ENCODE results near the gene NLRP13. TPM values are rescaled to one million over a fixed set of nuclear protein-coding genes. Genes with fewer than 3 reads are reported as not detected.
"Not testable (repeated sequence)": the region's sequence is repeated elsewhere in the genome, so short reads cannot be mapped to it uniquely, and the experiment has no call there.

Gene NLRP13
- total and polyA plus RNA-seq, 2 of the 4 experiments (the other 2 are of a cell fraction), result not detected

DNA sequence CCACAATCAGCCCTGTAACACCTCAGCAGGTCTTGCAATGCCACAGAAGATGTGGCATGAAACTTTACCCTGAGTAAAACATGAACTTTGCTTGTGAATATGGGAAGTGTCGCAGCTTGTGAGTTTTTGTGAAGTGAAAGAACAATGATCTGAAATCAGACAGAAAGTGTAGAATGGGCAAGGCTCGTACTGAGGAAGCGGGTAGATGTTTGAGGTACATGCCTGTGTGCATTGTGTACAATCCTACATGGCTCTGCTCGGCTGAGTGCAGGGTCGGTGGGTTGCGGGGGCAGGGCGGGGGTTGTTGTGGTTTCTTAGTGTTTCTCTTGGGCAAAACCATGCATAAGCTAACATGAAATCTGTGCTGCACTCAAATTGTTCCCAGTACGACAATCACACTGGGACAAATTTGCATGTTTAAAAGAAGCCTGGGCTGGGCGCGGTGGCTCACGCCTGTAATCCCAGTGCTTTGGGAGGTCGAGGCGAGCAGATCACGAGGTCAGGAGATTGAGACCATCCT, 1.1 kb downstream of the NLRP13 start:
- H3K56ac ChIP-seq (ENCODE audit: extremely low read depth, insufficient read depth, low read length), result no peak overlapping the region
- ChIA-PET POLR2A (ENCODE audit: unreplicated experiment) (no interaction called here), CTCF (no interaction called here)
- H3K79me1 ChIP-seq (ENCODE audit: low read depth in 1 of 2, low read length in 2 of 2), result no peaks in the 10 kb centered on the region
- H4K91ac ChIP-seq (ENCODE audit: insufficient read depth, low read depth, low read length), result no peak overlapping the region
- no peaks in the 10 kb centered on the region for H3K9me1 ChIP-seq (ENCODE audit: insufficient read depth, low read length)
- H3K4ac ChIP-seq (ENCODE audit: low read depth, low read length), result no peak overlapping the region
- no peaks in the 10 kb centered on the region for H3K27me3 ChIP-seq (ENCODE audit: control insufficient read depth, insufficient read depth, low read length)
- no peak overlapping the region for H3K4me2 ChIP-seq (ENCODE audit: low read depth, low read length)
- no peak overlapping the region for H3K27ac ChIP-seq (ENCODE audit: insufficient read depth, low read length)
- no peak overlapping the region for H2BK20ac ChIP-seq (ENCODE audit: low read depth, low read length)
- H3K4me3 ChIP-seq (ENCODE audit: insufficient read depth, low read depth, low read length), result no peak overlapping the region
- TF ChIP-seq, protein P1, sequence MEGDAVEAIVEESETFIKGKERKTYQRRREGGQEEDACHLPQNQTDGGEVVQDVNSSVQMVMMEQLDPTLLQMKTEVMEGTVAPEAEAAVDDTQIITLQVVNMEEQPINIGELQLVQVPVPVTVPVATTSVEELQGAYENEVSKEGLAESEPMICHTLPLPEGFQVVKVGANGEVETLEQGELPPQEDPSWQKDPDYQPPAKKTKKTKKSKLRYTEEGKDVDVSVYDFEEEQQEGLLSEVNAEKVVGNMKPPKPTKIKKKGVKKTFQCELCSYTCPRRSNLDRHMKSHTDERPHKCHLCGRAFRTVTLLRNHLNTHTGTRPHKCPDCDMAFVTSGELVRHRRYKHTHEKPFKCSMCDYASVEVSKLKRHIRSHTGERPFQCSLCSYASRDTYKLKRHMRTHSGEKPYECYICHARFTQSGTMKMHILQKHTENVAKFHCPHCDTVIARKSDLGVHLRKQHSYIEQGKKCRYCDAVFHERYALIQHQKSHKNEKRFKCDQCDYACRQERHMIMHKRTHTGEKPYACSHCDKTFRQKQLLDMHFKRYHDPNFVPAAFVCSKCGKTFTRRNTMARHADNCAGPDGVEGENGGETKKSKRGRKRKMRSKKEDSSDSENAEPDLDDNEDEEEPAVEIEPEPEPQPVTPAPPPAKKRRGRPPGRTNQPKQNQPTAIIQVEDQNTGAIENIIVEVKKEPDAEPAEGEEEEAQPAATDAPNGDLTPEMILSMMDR (conservative IDR thresholded peaks at IDR 0.05; ENCODE audit: low read depth, low read length), result no peak
- H2AFZ ChIP-seq (replicated peaks; ENCODE audit: low read length, poor library complexity), result no peak overlapping the region
- WGBS, 2 experiments (ENCODE audit: extremely low coverage in 2 of 2, insufficient read length in 1 of 2), result 60% methylated on average over 3 of the region's 14 CpGs; no CpG with 5 or more reads in 1 of the 2 experiments
- H3K9ac ChIP-seq (ENCODE audit: low read depth, low read length), result no peak overlapping the region
- H2BK5ac ChIP-seq (ENCODE audit: low read depth, low read length, poor library complexity, severe bottlenecking), result no peak overlapping the region
- H4K8ac ChIP-seq (ENCODE audit: low read depth in 2 of 2, low read length in 2 of 2), result no peak overlapping the region
- H3K18ac ChIP-seq (ENCODE audit: low read depth, low read length), result no peak overlapping the region
- H2AK5ac ChIP-seq (ENCODE audit: low read depth, low read length), result no peak overlapping the region
- no peak overlapping the region for H2BK15ac ChIP-seq (ENCODE audit: low read depth, low read length)
- H2AK9ac ChIP-seq (replicated peaks; ENCODE audit: low read depth, low read length, poor library complexity), result no peak overlapping the region
- H4K5ac ChIP-seq (ENCODE audit: low read depth, low read length), result no peak overlapping the region
- no peaks in the 10 kb centered on the region for H4K20me1 ChIP-seq (ENCODE audit: insufficient read depth, low read length)
- no TSS peak for BruUV-seq (replicated peaks)
- DNase-seq (no peak), ATAC-seq (ENCODE audit: low read depth) (no peak)
- H3K36me3 ChIP-seq (ENCODE audit: control insufficient read depth, insufficient read depth, low read length), result no peaks in the 10 kb centered on the region
- dilution Hi-C loops (cut with HindIII; ENCODE audit: low sequenced_read_pairs, unreplicated experiment), result no loop called here
- in situ Hi-C loops (cut with MboI; ENCODE audit: low sequenced_read_pairs), result no loop called here
- no peak overlapping the region for H3K23ac ChIP-seq (ENCODE audit: low read depth, low read length)
- intact Hi-C loops (cut with micrococcal nuclease), result no loop called here
- no peak overlapping the region for H2BK120ac ChIP-seq (ENCODE audit: low read depth, low read length)
- no peaks in the 10 kb centered on the region for H3K4me1 ChIP-seq (ENCODE audit: control insufficient read depth, insufficient read depth, low read length)
- peaks cover 30% of the 10 kb centered on the region for H3K9me3 ChIP-seq (ENCODE audit: control insufficient read depth, insufficient read depth, low read length)
- no peak overlapping the region for H3K14ac ChIP-seq (replicated peaks; ENCODE audit: low read depth, low read length)

DNA sequence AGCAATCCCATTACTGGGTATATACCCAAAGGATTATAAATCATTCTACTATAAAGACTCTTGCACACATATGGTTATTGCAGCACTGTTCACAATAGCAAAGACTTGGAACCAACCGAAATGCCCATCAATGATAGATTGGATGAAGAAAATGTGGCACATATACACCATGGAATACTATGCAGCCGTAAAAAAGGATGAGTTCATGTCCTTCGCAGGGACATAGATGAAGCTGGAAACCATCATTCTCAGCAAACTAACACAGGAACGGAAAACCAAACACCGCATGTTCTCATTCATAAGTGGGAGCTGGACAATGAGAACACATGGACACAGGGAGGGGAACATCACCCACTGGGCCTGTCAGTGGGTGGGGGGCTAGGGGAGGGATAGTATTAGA, 2.9 kb downstream of the NLRP13 start:
- dilution Hi-C loops (cut with HindIII; ENCODE audit: low sequenced_read_pairs, unreplicated experiment); H3K9ac ChIP-seq (ENCODE audit: low read depth, low read length); H3K27ac ChIP-seq (ENCODE audit: insufficient read depth, low read length); H2AFZ ChIP-seq (replicated peaks; ENCODE audit: low read length, poor library complexity); H4K91ac ChIP-seq (ENCODE audit: insufficient read depth, low read depth, low read length); CTCF ChIA-PET; H4K20me1 ChIP-seq (ENCODE audit: insufficient read depth, low read length); H4K5ac ChIP-seq (ENCODE audit: low read depth, low read length); H3K27me3 ChIP-seq (ENCODE audit: control insufficient read depth, insufficient read depth, low read length); H3K36me3 ChIP-seq (ENCODE audit: control insufficient read depth, insufficient read depth, low read length); H3K79me1 ChIP-seq (ENCODE audit: low read depth in 1 of 2, low read length in 2 of 2); BruUV-seq (replicated peaks); H3K14ac ChIP-seq (replicated peaks; ENCODE audit: low read depth, low read length); in situ Hi-C loops (cut with MboI; ENCODE audit: low sequenced_read_pairs); ATAC-seq (ENCODE audit: low read depth); H2BK15ac ChIP-seq (ENCODE audit: low read depth, low read length); H3K4me2 ChIP-seq (ENCODE audit: low read depth, low read length); H4K8ac ChIP-seq (ENCODE audit: low read depth in 2 of 2, low read length in 2 of 2); H3K23ac ChIP-seq (ENCODE audit: low read depth, low read length); H3K4ac ChIP-seq (ENCODE audit: low read depth, low read length); H3K4me3 ChIP-seq (ENCODE audit: insufficient read depth, low read depth, low read length); H3K18ac ChIP-seq (ENCODE audit: low read depth, low read length); H2BK120ac ChIP-seq (ENCODE audit: low read depth, low read length); DNase-seq; H3K56ac ChIP-seq (ENCODE audit: extremely low read depth, insufficient read depth, low read length); H3K9me1 ChIP-seq (ENCODE audit: insufficient read depth, low read length); H2BK20ac ChIP-seq (ENCODE audit: low read depth, low read length); H2BK5ac ChIP-seq (ENCODE audit: low read depth, low read length, poor library complexity, severe bottlenecking); H2AK9ac ChIP-seq (replicated peaks; ENCODE audit: low read depth, low read length, poor library complexity); intact Hi-C loops (cut with micrococcal nuclease); H3K4me1 ChIP-seq (ENCODE audit: control insufficient read depth, insufficient read depth, low read length); POLR2A ChIA-PET (ENCODE audit: unreplicated experiment); H2AK5ac ChIP-seq (ENCODE audit: low read depth, low read length): not testable (repeated sequence)
- WGBS, 2 experiments (ENCODE audit: extremely low coverage in 2 of 2, insufficient read length in 1 of 2), result no CpG with 5 or more reads among the region's 5 CpGs
- peaks cover 29% of the 10 kb centered on the region for H3K9me3 ChIP-seq (ENCODE audit: control insufficient read depth, insufficient read depth, low read length)
